ENCODE measurements around the gene TTC28.
"Not testable (repeated sequence)": the region's sequence is repeated elsewhere in the genome, so short reads cannot be mapped to it uniquely, and the experiment has no call there.

The TTC28 gene

GRCh38 chr22:28538922-28539321 lies 140.7 kb downstream of the TTC28 start:
- DNase-seq (ENCODE audit: low read depth): no peak
- TF ChIP-seq, protein P1, sequence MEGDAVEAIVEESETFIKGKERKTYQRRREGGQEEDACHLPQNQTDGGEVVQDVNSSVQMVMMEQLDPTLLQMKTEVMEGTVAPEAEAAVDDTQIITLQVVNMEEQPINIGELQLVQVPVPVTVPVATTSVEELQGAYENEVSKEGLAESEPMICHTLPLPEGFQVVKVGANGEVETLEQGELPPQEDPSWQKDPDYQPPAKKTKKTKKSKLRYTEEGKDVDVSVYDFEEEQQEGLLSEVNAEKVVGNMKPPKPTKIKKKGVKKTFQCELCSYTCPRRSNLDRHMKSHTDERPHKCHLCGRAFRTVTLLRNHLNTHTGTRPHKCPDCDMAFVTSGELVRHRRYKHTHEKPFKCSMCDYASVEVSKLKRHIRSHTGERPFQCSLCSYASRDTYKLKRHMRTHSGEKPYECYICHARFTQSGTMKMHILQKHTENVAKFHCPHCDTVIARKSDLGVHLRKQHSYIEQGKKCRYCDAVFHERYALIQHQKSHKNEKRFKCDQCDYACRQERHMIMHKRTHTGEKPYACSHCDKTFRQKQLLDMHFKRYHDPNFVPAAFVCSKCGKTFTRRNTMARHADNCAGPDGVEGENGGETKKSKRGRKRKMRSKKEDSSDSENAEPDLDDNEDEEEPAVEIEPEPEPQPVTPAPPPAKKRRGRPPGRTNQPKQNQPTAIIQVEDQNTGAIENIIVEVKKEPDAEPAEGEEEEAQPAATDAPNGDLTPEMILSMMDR (IDR thresholded peaks at IDR 0.05; ENCODE audit: insufficient read depth, low read depth, low read length, missing control alignments): no peak
- no peak overlapping the region for H3K4me3 ChIP-seq (ENCODE audit: low read length)

DNA sequence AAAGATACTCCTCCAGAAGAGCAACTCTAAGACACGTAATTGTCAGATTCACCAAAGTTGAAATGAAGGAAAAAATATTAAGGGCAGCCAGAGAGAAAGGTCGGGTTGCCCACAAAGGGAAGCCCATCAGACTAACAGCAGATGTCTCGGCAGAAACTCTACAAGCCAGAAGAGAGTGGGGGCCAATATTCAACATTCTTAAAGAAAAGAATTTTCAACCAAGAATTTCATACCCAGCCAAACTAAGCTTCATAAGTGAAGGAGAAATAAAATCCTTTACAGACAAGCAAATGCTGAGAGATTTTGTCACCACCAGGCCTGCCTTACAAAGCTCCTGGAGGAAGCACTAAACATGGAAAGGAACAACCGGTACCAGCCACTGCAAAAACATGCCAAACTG lies 149.1 kb downstream of the TTC28 start:
- not testable (repeated sequence) for DNase-seq (ENCODE audit: low read depth); H3K4me3 ChIP-seq (ENCODE audit: low read length)

DNA sequence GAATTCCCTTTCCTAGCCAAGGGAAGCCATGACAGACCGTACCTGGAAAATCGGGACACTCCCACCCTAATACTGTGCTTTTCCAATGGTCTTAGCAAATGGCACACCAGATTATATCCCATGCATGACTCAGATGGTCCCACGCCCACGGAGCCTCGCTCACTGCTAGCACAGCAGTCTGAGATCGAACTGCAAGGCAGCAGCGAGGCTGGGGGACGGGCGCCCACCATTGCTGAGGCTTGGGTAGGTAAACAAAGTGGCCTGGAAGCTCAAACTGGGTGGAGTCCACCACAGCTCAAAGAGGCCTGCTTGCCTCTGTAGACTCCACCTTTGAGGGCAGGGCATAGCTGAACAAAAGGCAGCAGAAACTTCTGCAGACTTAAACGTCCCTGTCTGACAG lies 150.5 kb downstream of the TTC28 start:
- not testable (repeated sequence) for H3K4me3 ChIP-seq (ENCODE audit: low read length); DNase-seq (ENCODE audit: low read depth)

DNA sequence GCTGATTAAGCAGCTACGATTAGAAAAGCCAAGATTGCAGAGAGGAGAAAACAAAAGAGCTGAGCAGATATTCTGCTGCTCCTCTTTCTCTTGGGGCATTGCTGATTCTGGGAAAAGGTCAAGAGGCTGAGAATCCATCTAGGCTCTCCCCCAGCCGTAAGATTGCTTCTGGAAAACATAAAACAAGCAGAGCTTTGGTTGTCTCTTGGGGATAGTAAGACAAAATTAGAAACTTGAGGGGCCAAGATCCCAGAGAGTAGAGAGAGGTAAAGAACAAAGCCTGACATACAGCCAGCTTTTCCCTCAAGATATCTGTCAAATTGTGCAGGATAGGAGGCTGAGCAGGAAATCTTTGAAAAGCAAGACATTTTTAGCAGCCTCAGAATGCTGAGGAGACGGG lies 158.2 kb downstream of the TTC28 start:
- H3K4me3 ChIP-seq (ENCODE audit: low read length): no peak overlapping the region
- TF ChIP-seq, protein P1 (IDR thresholded peaks at IDR 0.05; ENCODE audit: insufficient read depth, low read depth, low read length, missing control alignments): no peak
- no peak for DNase-seq (ENCODE audit: low read depth)

- DNase-seq (ENCODE audit: low read depth): no peak
- H3K4me3 ChIP-seq (ENCODE audit: low read length): no peak overlapping the region
- TF ChIP-seq, protein P1 (IDR thresholded peaks at IDR 0.05; ENCODE audit: insufficient read depth, low read depth, low read length, missing control alignments): no peak
Observed at GRCh38 chr22:28514321-28514821, 165.3 kb downstream of the TTC28 start.

DNA sequence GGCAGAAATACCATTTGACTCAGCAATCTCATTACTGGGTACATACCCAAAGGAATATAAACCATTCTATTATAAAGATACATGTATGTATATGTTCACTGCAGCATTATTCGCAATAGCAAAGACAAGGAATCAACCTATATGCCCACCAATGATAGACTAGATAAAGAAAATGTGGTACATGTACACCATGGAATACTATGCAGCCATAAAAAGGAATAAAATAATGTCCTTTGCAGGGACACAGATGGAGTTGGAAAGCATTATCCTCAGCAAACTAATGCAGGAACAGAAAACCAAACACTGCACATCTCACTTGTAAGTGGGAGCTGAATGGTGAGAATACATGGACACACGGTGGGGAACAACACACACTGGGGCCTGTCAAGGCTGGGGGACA lies 167.3 kb downstream of the TTC28 start:
- not testable (repeated sequence) for DNase-seq (ENCODE audit: low read depth); H3K4me3 ChIP-seq (ENCODE audit: low read length)

- TF ChIP-seq, protein P1 (IDR thresholded peaks at IDR 0.05; ENCODE audit: insufficient read depth, low read depth, low read length, missing control alignments): no peak
- no peak for DNase-seq (ENCODE audit: low read depth)
Observed at GRCh38 chr22:28507896-28508295, 171.7 kb downstream of the TTC28 start.

DNA sequence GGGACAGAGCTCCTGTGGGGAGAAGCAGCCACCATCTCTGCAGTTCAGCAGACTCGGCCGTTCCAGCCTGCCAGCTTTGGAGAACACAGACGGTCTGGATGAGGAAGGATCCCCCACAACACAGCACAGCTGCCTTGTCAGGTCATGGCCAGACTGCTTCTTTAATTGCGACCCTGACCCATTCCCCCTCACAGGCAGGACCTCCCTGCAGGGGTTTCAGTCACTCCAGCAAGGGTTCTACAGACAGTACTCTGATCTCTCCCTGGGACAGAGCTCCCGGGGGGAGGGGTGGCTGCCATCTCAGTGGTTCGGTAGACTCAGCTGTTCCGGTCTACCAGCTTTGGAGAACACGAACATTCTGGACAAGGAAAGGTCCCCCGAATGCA lies 173.5 kb downstream of the TTC28 start:
- H3K4me3 ChIP-seq (ENCODE audit: low read length): no peak overlapping the region
- TF ChIP-seq, protein P1 (IDR thresholded peaks at IDR 0.05; ENCODE audit: insufficient read depth, low read depth, low read length, missing control alignments): no peak
- DNase-seq (ENCODE audit: low read depth): no peak

More at GRCh38 chr22:28507896-28508295, 171.7 kb downstream of the TTC28 start:
- H3K4me3 ChIP-seq (ENCODE audit: low read length): no peak overlapping the region
